ENCODE data around the gene PCDHGA3.

DNA sequence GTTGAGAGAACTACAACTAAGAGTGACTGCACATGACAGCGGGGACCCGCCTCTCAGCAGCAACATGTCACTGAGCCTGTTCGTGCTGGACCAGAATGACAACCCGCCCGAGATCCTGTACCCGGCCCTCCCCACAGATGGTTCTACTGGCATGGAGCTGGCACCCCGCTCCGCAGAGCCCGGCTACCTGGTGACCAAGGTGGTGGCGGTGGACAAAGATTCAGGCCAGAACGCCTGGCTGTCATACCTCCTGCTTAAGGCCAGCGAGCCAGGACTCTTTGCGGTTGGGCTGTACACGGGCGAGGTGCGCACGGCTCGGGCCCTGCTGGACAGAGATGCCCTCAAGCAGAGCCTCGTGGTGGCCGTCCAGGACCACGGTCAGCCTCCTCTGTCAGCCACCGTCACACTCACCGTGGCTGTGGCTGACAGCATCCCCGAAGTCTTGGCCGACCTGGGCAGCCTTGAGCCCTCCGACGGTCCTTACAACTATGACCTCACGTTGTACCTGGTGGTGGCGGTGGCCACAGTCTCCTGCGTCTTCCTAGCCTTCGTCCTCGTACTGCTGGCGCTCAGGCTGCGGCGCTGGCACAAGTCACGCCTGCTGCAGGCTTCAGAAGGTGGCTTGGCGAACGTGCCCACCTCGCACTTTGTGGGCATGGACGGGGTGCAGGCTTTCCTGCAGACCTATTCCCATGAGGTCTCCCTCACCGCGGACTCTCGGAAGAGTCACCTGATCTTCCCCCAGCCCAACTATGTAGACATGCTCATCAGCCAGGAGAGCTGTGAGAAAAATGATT, 41.0 kb downstream of the PCDHGA3 start:
- TF ChIP-seq CTCF (IDR thresholded peaks at IDR 0.05; ENCODE audit: low read depth, low read length) (no peak), EZH2phosphoT487 (IDR thresholded peaks at IDR 0.05; ENCODE audit: low read depth) (no peak)

Measured in OCI-LY3 (cell line).